HL-60 (cell line): ENCODE measurements around the gene NDC1.

ENCODE experiments used
- DNase-seq, 2 experiments: peaks; one replicate each; pipeline ENCODE4 v3.0.0-alpha.2; 2010 to 2020; ENCODE audit warnings: low read depth in 1 of 2, low spot score in 1 of 2
- H3K27ac ChIP-seq: fragments of 250-450 bp; sonication (Bioruptor Pico); replicated peaks from 2 replicates; pipeline ENCODE4 v1.5.1; 2020; ENCODE audit warnings: mild to moderate bottlenecking, moderate library complexity
- H3K27me3 ChIP-seq: fragments of 250-450 bp; sonication (Bioruptor Pico); 2 replicates; pipeline ENCODE4 v1.5.1; 2021; ENCODE audit warnings: mild to moderate bottlenecking, moderate library complexity; ENCODE audit not compliant: insufficient read depth, poor library complexity, severe bottlenecking
- H3K4me3 ChIP-seq: replicated peaks from 2 replicates; pipeline ENCODE4 v1.5.1; 2011; ENCODE audit warnings: mild to moderate bottlenecking, control low read depth, low read length; ENCODE audit not compliant: insufficient read depth
- GABPA ChIP-seq: IDR thresholded peaks from 2 replicates; pipeline ENCODE4 v1.6.1; 2012; ENCODE audit warnings: low read depth
- POLR2AphosphoS5 ChIP-seq: IDR thresholded peaks from 2 replicates; pipeline ENCODE4 v1.6.1; 2012; ENCODE audit warnings: low read depth
- SPI1 ChIP-seq: IDR thresholded peaks from 2 replicates; pipeline ENCODE4 v1.6.1; 2012; ENCODE audit warnings: low read depth, mild to moderate bottlenecking, borderline replicate concordance
- TF ChIP-seq, protein P1 (sequence below): IDR thresholded peaks from 2 replicates; pipeline ENCODE4 v1.6.1; 2012; ENCODE audit warnings: low read depth; ENCODE audit not compliant: insufficient replicate concordance
- TF ChIP-seq, protein P2 (sequence below): IDR thresholded peaks from one replicate; pipeline ENCODE4 v1.5.1; 2011; ENCODE audit warnings: low read length, control low read depth, inconsistent platforms; ENCODE audit not compliant: insufficient read depth

The NDC1 gene

DNA sequence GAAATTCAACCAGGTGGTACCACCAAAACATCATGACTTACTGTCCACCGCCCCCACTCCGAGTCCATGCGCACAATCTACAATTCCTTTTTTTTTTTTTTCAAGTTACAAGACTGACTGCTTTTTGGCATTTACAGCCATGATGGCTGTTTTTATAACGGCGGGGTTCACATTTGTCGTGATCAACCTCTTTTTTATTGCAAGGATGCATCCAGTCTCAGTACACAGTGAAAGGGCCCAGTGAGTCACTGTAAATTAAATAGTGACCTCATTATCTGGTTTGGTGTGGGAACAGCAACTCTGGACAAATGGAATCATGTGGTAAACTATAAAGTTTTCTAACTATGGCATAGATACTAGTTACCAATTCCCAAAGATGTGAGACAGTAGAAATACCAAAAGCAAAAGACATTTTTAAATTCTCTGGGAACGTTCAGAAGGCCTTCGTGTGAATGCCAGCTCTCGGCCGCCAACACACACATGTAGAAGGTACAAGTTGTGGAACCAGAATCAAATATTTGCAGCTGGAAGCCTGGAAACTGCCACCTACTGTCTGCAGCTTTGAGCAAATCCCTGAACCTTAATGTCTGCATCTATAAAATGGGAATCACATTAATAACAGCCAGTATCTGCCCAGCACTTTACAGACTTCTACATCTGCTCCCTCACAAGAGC lies 104.0 kb downstream of the NDC1 start:
- Histone ChIP-seq H3K27me3 (peaks cover 34% of the 10 kb centered on the region), H3K4me3 (no peak overlapping the region), H3K27ac (no peak overlapping the region)
- TF ChIP-seq POLR2AphosphoS5 (no peak), GABPA (no peak), SPI1 (no peak)
- TF ChIP-seq, protein P1, sequence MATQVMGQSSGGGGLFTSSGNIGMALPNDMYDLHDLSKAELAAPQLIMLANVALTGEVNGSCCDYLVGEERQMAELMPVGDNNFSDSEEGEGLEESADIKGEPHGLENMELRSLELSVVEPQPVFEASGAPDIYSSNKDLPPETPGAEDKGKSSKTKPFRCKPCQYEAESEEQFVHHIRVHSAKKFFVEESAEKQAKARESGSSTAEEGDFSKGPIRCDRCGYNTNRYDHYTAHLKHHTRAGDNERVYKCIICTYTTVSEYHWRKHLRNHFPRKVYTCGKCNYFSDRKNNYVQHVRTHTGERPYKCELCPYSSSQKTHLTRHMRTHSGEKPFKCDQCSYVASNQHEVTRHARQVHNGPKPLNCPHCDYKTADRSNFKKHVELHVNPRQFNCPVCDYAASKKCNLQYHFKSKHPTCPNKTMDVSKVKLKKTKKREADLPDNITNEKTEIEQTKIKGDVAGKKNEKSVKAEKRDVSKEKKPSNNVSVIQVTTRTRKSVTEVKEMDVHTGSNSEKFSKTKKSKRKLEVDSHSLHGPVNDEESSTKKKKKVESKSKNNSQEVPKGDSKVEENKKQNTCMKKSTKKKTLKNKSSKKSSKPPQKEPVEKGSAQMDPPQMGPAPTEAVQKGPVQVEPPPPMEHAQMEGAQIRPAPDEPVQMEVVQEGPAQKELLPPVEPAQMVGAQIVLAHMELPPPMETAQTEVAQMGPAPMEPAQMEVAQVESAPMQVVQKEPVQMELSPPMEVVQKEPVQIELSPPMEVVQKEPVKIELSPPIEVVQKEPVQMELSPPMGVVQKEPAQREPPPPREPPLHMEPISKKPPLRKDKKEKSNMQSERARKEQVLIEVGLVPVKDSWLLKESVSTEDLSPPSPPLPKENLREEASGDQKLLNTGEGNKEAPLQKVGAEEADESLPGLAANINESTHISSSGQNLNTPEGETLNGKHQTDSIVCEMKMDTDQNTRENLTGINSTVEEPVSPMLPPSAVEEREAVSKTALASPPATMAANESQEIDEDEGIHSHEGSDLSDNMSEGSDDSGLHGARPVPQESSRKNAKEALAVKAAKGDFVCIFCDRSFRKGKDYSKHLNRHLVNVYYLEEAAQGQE = no peak
- TF ChIP-seq, protein P2, sequence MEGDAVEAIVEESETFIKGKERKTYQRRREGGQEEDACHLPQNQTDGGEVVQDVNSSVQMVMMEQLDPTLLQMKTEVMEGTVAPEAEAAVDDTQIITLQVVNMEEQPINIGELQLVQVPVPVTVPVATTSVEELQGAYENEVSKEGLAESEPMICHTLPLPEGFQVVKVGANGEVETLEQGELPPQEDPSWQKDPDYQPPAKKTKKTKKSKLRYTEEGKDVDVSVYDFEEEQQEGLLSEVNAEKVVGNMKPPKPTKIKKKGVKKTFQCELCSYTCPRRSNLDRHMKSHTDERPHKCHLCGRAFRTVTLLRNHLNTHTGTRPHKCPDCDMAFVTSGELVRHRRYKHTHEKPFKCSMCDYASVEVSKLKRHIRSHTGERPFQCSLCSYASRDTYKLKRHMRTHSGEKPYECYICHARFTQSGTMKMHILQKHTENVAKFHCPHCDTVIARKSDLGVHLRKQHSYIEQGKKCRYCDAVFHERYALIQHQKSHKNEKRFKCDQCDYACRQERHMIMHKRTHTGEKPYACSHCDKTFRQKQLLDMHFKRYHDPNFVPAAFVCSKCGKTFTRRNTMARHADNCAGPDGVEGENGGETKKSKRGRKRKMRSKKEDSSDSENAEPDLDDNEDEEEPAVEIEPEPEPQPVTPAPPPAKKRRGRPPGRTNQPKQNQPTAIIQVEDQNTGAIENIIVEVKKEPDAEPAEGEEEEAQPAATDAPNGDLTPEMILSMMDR = no peak
- no peak for DNase-seq

DNA sequence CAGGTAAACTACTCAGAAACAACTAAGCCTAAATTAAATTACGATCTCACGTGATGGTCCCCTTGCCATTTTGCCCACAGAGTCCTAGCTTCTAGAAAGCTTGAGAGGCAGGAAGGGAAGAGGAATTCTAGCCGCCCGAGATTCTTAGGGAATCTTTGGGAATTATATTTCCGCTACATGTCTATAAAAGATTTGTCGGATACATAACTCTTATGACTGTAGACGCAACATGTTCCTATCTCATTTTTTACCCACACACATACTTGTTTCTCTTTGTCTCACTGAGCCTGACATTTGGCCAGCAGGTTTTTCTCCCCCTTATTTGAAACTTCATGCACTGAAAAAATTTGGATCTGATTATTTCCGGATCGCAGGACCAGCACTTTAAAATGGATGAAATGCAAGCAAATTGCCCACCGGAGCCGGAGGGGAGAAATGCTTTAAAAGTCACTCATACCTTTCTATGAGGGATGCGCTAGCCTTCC lies 104.6 kb downstream of the NDC1 start:
- peaks cover 31% of the 10 kb centered on the region for H3K27me3 ChIP-seq
- H3K4me3 ChIP-seq = no peak overlapping the region
- H3K27ac ChIP-seq = no peak overlapping the region
- TF ChIP-seq, protein P2 = no peak
- no peak for TF ChIP-seq POLR2AphosphoS5
- TF ChIP-seq SPI1 = no peak
- TF ChIP-seq, protein P1 = no peak
- no peak for TF ChIP-seq GABPA
- DNase-seq = no peak

DNA sequence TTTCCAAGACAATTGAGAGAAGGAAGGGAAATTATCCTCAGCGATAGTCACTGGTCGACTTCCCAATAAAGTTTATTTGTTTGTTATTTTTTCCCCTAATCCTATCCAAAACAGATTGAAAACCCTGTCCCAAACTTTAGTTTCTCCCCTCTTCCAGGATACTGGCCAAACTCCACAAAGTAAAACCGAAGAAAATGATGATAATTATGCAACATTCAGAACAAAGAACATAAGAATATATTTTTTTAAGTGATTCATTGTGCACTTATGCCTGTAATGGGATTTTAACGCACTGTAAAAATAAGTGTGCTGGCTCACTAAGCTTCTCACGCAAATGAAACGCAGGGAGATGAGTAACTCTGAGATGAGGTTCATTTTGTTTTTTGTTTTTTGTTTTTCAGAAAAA lies 105.2 kb downstream of the NDC1 start:
- no peak for DNase-seq
- TF ChIP-seq GABPA = no peak
- TF ChIP-seq, protein P2 = no peak
- no peak for TF ChIP-seq POLR2AphosphoS5
- no peak for TF ChIP-seq SPI1
- TF ChIP-seq, protein P1 = no peak
- Histone ChIP-seq H3K27me3 (peaks cover 25% of the 10 kb centered on the region), H3K4me3 (no peak overlapping the region), H3K27ac (no peak overlapping the region)
